D721Med (cell line): ENCODE data around the gene PROM2.

Experiments
- DNase-seq: peaks from one replicate; pipeline ENCODE4 v3.0.0; 2011; ENCODE audit warnings: low spot score; ENCODE audit not compliant: insufficient read length
- FAIRE-seq: peaks from 2 replicates; lab custom pipeline; 2011; peaks lifted over from hg19 to GRCh38; lab: Jason Lieb, UNC
- CTCF ChIP-seq: IDR thresholded peaks from 2 replicates; pipeline ENCODE4 v1.5.1; 2012; ENCODE audit warnings: mild to moderate bottlenecking, control low read depth; ENCODE audit not compliant: insufficient read depth; ENCODE audit errors: missing control alignments

PROM2 gene

GRCh38 chr2:95287806-95288205 is 13.6 kb downstream of the PROM2 start:
- DNase-seq (peak; percentile 82), FAIRE-seq (peak; percentile 29)
- TF ChIP-seq CTCF = no peak

- no peak for TF ChIP-seq CTCF
- DNase-seq (no peak), FAIRE-seq (no peak)
These were observed 15.0 kb downstream of the PROM2 start for GRCh38 chr2:95289253-95289652.

GRCh38 chr2:95291222-95291621 is 17.0 kb downstream of the PROM2 start:
- DNase-seq (no peak), FAIRE-seq (no peak)
- TF ChIP-seq CTCF = no peak

- no peak for DNase-seq
- FAIRE-seq = no peak
- no peak for TF ChIP-seq CTCF
These were observed 18.5 kb downstream of the PROM2 start for GRCh38 chr2:95292623-95293260.

GRCh38 chr2:95294579-95295250 is 20.5 kb downstream of the PROM2 start:
- no peak for DNase-seq
- TF ChIP-seq CTCF = no peak
- no peak for FAIRE-seq

- no peak for TF ChIP-seq CTCF
- DNase-seq (no peak), FAIRE-seq (no peak)
These were observed 21.1 kb downstream of the PROM2 start for GRCh38 chr2:95295376-95295775.

GRCh38 chr2:95296011-95296410 is 21.8 kb downstream of the PROM2 start:
- FAIRE-seq = no peak

More at GRCh38 chr2:95296011-95296410, 21.8 kb downstream of the PROM2 start:
- no peak for TF ChIP-seq CTCF
- DNase-seq = no peak
